HepG2 (cell line): Measurements from ENCODE around the gene TBC1D12. TPM values are rescaled to one million over a fixed set of nuclear protein-coding genes. Genes with fewer than 3 reads are reported as not detected.
A peak's percentile ranks its signal among the peaks of the same experiment; 100 is the strongest.

Source experiments
- IKZF4 ChIP-seq: sonication (generic); formaldehyde crosslinking; IDR thresholded peaks from 2 replicates; pipeline ENCODE4 v1.5.1; 2020; ENCODE audit warnings: borderline replicate concordance, mild to moderate bottlenecking, low read depth, missing genetic modification reagents; ENCODE audit errors: not compliant biosample characterization
- IRF2 ChIP-seq: IDR thresholded peaks from 2 replicates; pipeline ENCODE4 v1.6.1; 2018; ENCODE audit warnings: missing genetic modification reagents, missing compliant biosample characterization
- NR2C2 ChIP-seq: sonication (generic); formaldehyde crosslinking; IDR thresholded peaks from 2 replicates; pipeline ENCODE4 v1.4.0; 2020; ENCODE audit warnings: missing genetic modification reagents, mild to moderate bottlenecking, moderate library complexity, borderline replicate concordance
- NRL ChIP-seq: sonication (generic); formaldehyde crosslinking; IDR thresholded peaks from 2 replicates; pipeline ENCODE4 v1.5.0; 2020; ENCODE audit warnings: missing genetic modification reagents, mild to moderate bottlenecking, moderate library complexity, borderline replicate concordance
- SNAI1 ChIP-seq: sonication (generic); formaldehyde crosslinking; IDR thresholded peaks from 2 replicates; pipeline ENCODE4 v1.5.0; 2020; ENCODE audit warnings: mild to moderate bottlenecking, missing genetic modification reagents, borderline replicate concordance
- TP53 ChIP-seq: sonication (generic); formaldehyde crosslinking; conservative IDR thresholded peaks from 2 replicates; pipeline ENCODE4 v1.4.0; 2020; ENCODE audit warnings: missing genetic modification reagents
- ZFY ChIP-seq: sonication (generic); formaldehyde crosslinking; IDR thresholded peaks from 2 replicates; pipeline ENCODE4 v1.4.0; 2020; ENCODE audit warnings: missing genetic modification reagents
- ZNF816 ChIP-seq: sonication (generic); formaldehyde crosslinking; IDR thresholded peaks from 2 replicates; pipeline ENCODE4 v1.8.0; 2022; ENCODE audit warnings: missing genetic modification reagents, mild to moderate bottlenecking, borderline replicate concordance
- polyA plus RNA-seq, 8 experiments: library from polyadenylated mRNA; depleted of rRNA in 3 of 8; stranded (reverse) in 7 of 8; unstranded in 1 of 8; fragments of >200 nt; fragmentation: Illumina TruSeq in 4 of 8; extraction: Trizol in 4 of 8; gene quantifications; 2 replicates each; pipeline versions ENCODE4 v1.2.1 to v1.2.3, GENCODE V29; 2011 to 2016; ENCODE audit warnings: low read depth in 4 of 8, missing spikeins in 1 of 8, mixed read lengths in 1 of 8; ENCODE audit not compliant: insufficient read depth in 1 of 8
- total RNA-seq, 5 experiments: library from RNA; depleted of rRNA; stranded (reverse); fragments of >200 nt; fragmentation: Illumina TruSeq; extraction: Trizol; gene quantifications; 2 replicates each; pipeline ENCODE4 v1.2.3, GENCODE V29; 2016; ENCODE audit warnings: low read depth in 1 of 5
- TF ChIP-seq, protein P1 (sequence below): sonication (generic); formaldehyde crosslinking; IDR thresholded peaks from 2 replicates; pipeline ENCODE4 v1.5.1; 2020; ENCODE audit warnings: mild to moderate bottlenecking, missing genetic modification reagents
- TF ChIP-seq, protein P2 (sequence below): sonication (generic); formaldehyde crosslinking; IDR thresholded peaks from 2 replicates; pipeline ENCODE4 v1.4.0; 2020; ENCODE audit warnings: missing genetic modification reagents, borderline replicate concordance
- TF ChIP-seq, protein P3 (sequence below): sonication (generic); formaldehyde crosslinking; IDR thresholded peaks from 2 replicates; pipeline ENCODE4 v1.5.1; 2020; ENCODE audit warnings: missing genetic modification reagents, mild to moderate bottlenecking, borderline replicate concordance
- TF ChIP-seq, protein P4 (sequence below): fragments of 450-650 bp; IDR thresholded peaks from 2 replicates; pipeline ENCODE4 v1.6.1; 2017
- TF ChIP-seq, protein P5 (sequence below): sonication (generic); formaldehyde crosslinking; IDR thresholded peaks from 2 replicates; pipeline ENCODE4 v1.5.1; 2020; ENCODE audit warnings: mild to moderate bottlenecking, missing genetic modification reagents, moderate library complexity
- TF ChIP-seq, protein P6 (sequence below): sonication (generic); formaldehyde crosslinking; IDR thresholded peaks from 2 replicates; pipeline ENCODE4 v1.8.0; 2022; ENCODE audit warnings: missing genetic modification reagents, mild to moderate bottlenecking, borderline replicate concordance
- TF ChIP-seq, protein P7 (sequence below): sonication (generic); formaldehyde crosslinking; IDR thresholded peaks from 2 replicates; pipeline ENCODE4 v1.8.1; 2023; ENCODE audit warnings: mild to moderate bottlenecking, missing genetic modification reagents, borderline replicate concordance
- TF ChIP-seq, protein P8 (sequence below): sonication (generic); formaldehyde crosslinking; IDR thresholded peaks from 2 replicates; pipeline ENCODE4 v1.4.0; 2020; ENCODE audit warnings: mild to moderate bottlenecking, missing genetic modification reagents

Gene TBC1D12
- total and polyA plus RNA-seq, 2 of the 13 experiments (the other 11 are each of a cell fraction or from before 2014, with no cell fraction given): 5.7 to 6.2 TPM

DNA sequence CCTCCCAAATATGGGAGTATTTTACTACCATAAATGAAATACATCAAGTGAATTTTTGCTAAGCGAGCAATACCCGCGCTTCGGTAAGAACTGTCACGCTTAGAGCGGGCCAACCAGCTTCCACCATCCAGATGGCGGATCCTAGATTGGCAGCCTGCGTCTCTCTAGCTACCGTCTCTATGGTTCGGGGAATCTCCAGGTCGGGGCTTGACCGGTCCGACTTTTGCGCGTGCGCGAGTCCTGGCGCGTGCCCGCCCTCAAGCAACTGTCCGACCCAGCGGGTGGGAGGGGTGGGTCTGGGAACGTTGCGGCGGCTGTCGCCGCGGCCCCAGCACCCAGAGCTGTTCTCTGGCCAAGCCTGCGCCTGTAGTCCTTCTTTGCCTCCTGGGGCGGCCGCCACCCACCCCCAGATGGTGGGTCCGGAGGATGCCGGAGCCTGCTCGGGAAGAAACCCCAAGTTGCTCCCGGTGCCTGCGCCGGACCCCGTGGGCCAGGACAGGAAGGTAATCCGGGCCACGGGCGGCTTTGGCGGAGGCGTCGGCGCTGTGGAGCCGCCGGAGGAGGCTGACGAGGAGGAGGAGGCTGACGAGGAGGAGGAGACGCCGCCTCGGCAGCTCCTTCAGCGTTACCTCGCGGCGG, at the start of gene TBC1D12 (continued):
- TF ChIP-seq, protein P1, sequence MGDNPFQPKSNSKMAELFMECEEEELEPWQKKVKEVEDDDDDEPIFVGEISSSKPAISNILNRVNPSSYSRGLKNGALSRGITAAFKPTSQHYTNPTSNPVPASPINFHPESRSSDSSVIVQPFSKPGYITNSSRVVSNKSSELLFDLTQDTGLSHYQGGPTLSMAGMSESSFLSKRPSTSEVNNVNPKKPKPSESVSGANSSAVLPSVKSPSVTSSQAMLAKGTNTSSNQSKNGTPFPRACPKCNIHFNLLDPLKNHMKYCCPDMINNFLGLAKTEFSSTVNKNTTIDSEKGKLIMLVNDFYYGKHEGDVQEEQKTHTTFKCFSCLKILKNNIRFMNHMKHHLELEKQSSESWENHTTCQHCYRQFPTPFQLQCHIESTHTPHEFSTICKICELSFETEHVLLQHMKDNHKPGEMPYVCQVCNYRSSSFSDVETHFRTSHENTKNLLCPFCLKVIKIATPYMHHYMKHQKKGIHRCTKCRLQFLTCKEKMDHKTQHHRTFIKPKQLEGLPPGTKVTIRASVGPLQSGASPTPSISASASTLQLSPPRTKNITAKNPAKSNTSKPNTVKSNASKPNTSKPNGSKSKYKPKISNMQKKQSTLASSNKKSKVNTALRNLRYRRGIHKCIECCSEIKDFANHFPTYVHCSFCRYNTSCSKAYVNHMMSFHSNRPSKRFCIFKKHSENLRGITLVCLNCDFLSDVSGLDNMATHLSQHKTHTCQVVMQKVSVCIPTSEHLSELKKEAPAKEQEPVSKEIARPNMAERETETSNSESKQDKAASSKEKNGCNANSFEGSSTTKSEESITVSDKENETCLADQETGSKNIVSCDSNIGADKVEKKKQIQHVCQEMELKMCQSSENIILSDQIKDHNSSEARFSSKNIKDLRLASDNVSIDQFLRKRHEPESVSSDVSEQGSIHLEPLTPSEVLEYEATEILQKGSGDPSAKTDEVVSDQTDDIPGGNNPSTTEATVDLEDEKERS (CRISPR knock-in tag): no peak
- TF ChIP-seq, protein P2, sequence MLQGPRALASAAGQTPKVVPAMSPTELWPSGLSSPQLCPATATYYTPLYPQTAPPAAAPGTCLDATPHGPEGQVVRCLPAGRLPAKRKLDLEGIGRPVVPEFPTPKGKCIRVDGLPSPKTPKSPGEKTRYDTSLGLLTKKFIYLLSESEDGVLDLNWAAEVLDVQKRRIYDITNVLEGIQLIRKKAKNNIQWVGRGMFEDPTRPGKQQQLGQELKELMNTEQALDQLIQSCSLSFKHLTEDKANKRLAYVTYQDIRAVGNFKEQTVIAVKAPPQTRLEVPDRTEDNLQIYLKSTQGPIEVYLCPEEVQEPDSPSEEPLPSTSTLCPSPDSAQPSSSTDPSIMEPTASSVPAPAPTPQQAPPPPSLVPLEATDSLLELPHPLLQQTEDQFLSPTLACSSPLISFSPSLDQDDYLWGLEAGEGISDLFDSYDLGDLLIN: peak; percentile 28; the same call in 1 of the 2 replicates
- TF ChIP-seq ZFY (CRISPR knock-in tag): peak; percentile 77
- TF ChIP-seq TP53 (CRISPR knock-in tag): 0 out of 2 replicates have a peak, but pooled peaks have one; percentile 42
- TF ChIP-seq ZNF816: no peak
- TF ChIP-seq, protein P3, sequence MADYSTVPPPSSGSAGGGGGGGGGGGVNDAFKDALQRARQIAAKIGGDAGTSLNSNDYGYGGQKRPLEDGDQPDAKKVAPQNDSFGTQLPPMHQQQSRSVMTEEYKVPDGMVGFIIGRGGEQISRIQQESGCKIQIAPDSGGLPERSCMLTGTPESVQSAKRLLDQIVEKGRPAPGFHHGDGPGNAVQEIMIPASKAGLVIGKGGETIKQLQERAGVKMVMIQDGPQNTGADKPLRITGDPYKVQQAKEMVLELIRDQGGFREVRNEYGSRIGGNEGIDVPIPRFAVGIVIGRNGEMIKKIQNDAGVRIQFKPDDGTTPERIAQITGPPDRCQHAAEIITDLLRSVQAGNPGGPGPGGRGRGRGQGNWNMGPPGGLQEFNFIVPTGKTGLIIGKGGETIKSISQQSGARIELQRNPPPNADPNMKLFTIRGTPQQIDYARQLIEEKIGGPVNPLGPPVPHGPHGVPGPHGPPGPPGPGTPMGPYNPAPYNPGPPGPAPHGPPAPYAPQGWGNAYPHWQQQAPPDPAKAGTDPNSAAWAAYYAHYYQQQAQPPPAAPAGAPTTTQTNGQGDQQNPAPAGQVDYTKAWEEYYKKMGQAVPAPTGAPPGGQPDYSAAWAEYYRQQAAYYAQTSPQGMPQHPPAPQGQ: no peak
- no peak for TF ChIP-seq IKZF4 (CRISPR knock-in tag)
- TF ChIP-seq NRL (CRISPR knock-in tag): 0 out of 2 replicates have a peak, but pooled peaks have one; percentile 53
- TF ChIP-seq SNAI1: 0 out of 2 replicates have a peak, but pooled peaks have one; percentile 87
- TF ChIP-seq, protein P4, sequence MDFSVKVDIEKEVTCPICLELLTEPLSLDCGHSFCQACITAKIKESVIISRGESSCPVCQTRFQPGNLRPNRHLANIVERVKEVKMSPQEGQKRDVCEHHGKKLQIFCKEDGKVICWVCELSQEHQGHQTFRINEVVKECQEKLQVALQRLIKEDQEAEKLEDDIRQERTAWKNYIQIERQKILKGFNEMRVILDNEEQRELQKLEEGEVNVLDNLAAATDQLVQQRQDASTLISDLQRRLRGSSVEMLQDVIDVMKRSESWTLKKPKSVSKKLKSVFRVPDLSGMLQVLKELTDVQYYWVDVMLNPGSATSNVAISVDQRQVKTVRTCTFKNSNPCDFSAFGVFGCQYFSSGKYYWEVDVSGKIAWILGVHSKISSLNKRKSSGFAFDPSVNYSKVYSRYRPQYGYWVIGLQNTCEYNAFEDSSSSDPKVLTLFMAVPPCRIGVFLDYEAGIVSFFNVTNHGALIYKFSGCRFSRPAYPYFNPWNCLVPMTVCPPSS: no peak
- TF ChIP-seq, protein P5, sequence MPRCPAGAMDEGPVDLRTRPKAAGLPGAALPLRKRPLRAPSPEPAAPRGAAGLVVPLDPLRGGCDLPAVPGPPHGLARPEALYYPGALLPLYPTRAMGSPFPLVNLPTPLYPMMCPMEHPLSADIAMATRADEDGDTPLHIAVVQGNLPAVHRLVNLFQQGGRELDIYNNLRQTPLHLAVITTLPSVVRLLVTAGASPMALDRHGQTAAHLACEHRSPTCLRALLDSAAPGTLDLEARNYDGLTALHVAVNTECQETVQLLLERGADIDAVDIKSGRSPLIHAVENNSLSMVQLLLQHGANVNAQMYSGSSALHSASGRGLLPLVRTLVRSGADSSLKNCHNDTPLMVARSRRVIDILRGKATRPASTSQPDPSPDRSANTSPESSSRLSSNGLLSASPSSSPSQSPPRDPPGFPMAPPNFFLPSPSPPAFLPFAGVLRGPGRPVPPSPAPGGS (CRISPR knock-in tag): no peak
- TF ChIP-seq, protein P6, sequence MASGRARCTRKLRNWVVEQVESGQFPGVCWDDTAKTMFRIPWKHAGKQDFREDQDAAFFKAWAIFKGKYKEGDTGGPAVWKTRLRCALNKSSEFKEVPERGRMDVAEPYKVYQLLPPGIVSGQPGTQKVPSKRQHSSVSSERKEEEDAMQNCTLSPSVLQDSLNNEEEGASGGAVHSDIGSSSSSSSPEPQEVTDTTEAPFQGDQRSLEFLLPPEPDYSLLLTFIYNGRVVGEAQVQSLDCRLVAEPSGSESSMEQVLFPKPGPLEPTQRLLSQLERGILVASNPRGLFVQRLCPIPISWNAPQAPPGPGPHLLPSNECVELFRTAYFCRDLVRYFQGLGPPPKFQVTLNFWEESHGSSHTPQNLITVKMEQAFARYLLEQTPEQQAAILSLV (CRISPR knock-in tag): no peak; the same call in 1 of the 2 replicates
- TF ChIP-seq NR2C2 (CRISPR knock-in tag): no peak
- TF ChIP-seq, protein P7, sequence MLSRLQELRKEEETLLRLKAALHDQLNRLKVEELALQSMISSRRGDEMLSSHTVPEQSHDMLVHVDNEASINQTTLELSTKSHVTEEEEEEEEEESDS (CRISPR knock-in tag): no peak
- TF ChIP-seq, protein P8, sequence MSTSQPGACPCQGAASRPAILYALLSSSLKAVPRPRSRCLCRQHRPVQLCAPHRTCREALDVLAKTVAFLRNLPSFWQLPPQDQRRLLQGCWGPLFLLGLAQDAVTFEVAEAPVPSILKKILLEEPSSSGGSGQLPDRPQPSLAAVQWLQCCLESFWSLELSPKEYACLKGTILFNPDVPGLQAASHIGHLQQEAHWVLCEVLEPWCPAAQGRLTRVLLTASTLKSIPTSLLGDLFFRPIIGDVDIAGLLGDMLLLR (CRISPR knock-in tag): peak; percentile 56
- TF ChIP-seq IRF2 (CRISPR knock-in tag): peak; percentile 69
